PFSK-1 (cell line): ENCODE measurements around the gene MYOF.

Experiments used
- POLR2AphosphoS5 ChIP-seq: IDR thresholded peaks from 2 replicates; pipeline ENCODE4 v1.6.1; 2012; ENCODE audit warnings: low read depth, mild to moderate bottlenecking, control low read depth, low read length, moderate library complexity
- REST ChIP-seq, 2 experiments: IDR thresholded peaks; 2 replicates each; pipeline versions ENCODE4 v1.6.1 to v1.8.0; 2011 to 2012; ENCODE audit warnings: low read depth in 2 of 2, low read length in 2 of 2, control low read depth in 1 of 2, inconsistent platforms in 1 of 2, mild to moderate bottlenecking in 1 of 2, moderate library complexity in 1 of 2; ENCODE audit not compliant: insufficient read depth in 1 of 2
- TAF1 ChIP-seq: IDR thresholded peaks from 2 replicates; pipeline ENCODE4 v1.6.1; 2012; ENCODE audit warnings: low read length, control low read depth, borderline replicate concordance; ENCODE audit not compliant: insufficient read depth

DNA sequence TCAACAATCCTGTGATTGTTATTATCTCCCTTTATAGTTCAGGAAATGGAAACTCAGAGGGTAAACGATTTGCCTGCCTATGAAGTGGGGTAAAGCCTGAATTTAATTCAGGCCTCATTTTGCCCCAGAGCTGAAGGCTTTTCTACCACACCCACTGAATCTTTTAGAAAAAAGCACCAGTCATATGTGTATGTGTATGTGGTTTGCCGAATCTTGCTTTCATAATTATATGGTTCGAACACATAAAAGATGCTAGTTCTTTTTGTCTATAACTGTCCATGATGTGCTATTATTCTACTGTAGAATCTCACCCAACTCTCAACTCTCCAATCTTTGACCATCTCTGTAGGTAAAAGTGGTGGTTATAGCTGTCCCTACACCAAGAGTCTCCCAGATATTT is 83.6 kb downstream of the MYOF start:
- no peak for TF ChIP-seq POLR2AphosphoS5
- TF ChIP-seq TAF1 = no peak
- no peak for TF ChIP-seq REST (IDR thresholded peaks at IDR 0.05; ENCODE audit: insufficient read depth in 1 of 2, low read depth in 2 of 2, low read length in 2 of 2)
